Neural progenitor cell (in vitro differentiated cells): ENCODE data around the gene CYP3A5.

ENCODE experiments used
- CTCF ChIP-seq: fragments of 200-600 bp; sonication (generic); IDR thresholded peaks from 2 replicates; pipeline ENCODE4 v1.5.1; 2017; ENCODE audit warnings: antibody characterized with exemption, mild to moderate bottlenecking
- EZH2 ChIP-seq: fragments of 200-600 bp; sonication (generic); IDR thresholded peaks from 2 replicates; pipeline ENCODE4 v1.6.1; 2017; ENCODE audit warnings: antibody characterized with exemption, mild to moderate bottlenecking, moderate library complexity
- EZH2phosphoT487 ChIP-seq: fragments of 200-600 bp; sonication (generic); IDR thresholded peaks from 2 replicates; pipeline ENCODE4 v1.6.1; 2017; ENCODE audit warnings: antibody characterized with exemption

GRCh38 chr7:99693427-99694200 is 13.8 kb upstream of the CYP3A5 start:
- TF ChIP-seq CTCF (no peak), EZH2 (no peak), EZH2phosphoT487 (no peak)
